ENCODE results near the gene BUD31.
A peak's percentile ranks its signal among the peaks of the same experiment; 100 is the strongest.
"Not testable (repeated sequence)": the region's sequence is repeated elsewhere in the genome, so short reads cannot be mapped to it uniquely, and the experiment has no call there.

Gene BUD31

GRCh38 chr7:99408379-99409191 lies at the start of gene BUD31, which contains the start of gene PDAP1:
TSS of gene BUD31 (plus strand) at chr7:99408969. CDS start at chr7:99411093, 2,124 bp downstream.
TSS of gene PDAP1 (minus strand) at chr7:99408597. CDS start at chr7:99408548, 49 bp downstream.
- DNase-seq (ENCODE audit: low read depth in 2 of 2, low spot score in 1 of 2), result peak; percentile 88 to 96

DNA sequence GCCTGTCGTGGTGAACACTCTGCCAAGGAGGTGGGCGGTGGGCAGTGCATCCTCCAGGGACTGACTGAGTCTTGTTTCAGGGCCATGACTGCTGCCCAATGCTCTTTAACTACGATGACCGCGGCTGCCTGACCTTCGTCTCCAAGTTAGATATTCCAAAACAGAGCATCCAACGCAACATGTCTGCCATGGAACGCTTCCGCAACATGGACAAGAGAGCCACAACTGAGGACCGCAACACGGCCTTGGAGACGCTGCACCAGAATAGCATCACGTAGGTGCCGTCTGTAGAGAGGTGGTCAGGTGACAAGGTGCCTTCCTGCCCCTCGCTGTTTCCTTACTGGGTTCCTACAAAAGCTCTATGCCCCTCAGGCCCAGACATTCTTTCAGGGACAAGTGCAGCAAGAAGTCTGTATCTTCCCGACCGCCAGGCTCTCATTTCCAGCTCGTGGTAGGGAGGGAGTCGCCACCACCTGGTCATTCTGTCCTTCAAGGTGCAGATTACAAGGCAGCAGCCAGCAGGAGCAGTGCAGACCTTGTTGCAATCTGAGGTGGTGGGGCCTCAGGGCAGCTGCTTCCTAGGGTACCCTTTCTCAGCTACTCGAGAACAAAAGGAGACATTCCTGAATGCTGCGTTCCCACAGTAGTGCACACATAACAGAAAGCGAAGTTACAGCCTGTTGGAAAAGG lies 49.2 kb upstream of the BUD31 start:
- DNase-seq (ENCODE audit: low read depth in 2 of 2, low spot score in 1 of 2), result no peak

- no peak for DNase-seq (ENCODE audit: low read depth in 2 of 2, low spot score in 1 of 2)
These were observed 46.0 kb upstream of the BUD31 start for GRCh38 chr7:99362801-99363200.

DNA sequence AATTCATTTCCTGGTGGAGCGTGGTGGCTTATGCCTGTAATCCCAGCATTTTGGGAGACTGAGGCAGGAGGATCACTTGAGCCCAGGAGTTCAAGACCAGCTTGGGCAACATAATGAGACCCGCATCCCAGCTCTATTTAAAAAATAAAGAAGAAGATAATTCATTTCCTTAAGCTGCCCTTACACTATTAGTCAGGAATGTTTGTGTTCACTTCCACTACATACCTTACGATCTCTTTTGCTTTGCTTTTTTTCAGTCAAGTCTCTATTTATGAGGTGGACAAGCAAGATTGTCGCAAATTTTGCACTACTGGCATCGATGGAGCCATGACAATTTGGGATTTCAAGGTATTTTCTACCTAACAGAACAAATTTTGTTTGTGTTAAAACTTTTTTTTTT lies 45.5 kb upstream of the BUD31 start:
- no peak for DNase-seq (ENCODE audit: low read depth in 2 of 2, low spot score in 1 of 2)

DNA sequence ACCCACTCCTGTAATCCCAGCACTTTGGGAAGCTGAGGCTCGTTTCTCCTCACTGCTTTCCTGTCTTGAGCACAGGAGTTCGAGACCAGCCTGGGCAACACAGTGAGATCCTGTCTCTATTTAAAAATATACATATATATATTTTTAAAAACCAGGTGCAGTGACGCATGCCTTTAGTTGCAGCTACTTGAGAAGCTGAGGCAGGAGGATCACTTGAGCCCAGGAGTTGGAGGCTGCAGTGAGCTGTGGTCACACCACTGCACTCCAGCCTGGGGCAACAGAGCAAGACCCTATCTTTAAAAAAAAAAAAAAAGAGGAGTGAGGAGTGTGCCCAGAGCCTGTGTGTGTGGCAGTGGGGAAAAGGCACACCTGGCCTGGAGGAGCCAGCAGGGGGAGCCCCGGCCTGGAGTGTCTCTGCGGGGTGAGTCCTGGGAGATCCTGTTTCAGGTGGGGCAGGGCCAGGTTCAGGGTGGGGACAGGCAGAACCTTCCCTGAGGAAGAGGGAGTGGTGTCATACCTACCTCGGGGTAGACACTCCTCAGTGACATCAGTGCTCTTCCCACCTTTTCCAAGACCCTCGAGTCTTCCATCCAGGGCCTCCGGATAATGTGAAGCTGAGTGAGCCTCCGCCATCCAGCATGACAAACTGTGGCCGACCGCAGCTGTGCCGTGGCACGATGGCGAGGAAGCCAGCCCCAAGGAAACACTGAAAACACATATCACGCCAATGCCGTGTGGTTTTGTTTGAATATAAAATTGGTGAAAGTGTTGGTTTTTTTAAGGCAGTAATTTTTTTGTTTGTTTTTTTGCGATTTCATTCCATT lies 43.2 kb upstream of the BUD31 start:
- no peak for DNase-seq (ENCODE audit: low read depth in 2 of 2, low spot score in 1 of 2)

- no peak for DNase-seq (ENCODE audit: low read depth in 2 of 2, low spot score in 1 of 2)
These were observed 42.1 kb upstream of the BUD31 start for GRCh38 chr7:99366646-99367045.

DNA sequence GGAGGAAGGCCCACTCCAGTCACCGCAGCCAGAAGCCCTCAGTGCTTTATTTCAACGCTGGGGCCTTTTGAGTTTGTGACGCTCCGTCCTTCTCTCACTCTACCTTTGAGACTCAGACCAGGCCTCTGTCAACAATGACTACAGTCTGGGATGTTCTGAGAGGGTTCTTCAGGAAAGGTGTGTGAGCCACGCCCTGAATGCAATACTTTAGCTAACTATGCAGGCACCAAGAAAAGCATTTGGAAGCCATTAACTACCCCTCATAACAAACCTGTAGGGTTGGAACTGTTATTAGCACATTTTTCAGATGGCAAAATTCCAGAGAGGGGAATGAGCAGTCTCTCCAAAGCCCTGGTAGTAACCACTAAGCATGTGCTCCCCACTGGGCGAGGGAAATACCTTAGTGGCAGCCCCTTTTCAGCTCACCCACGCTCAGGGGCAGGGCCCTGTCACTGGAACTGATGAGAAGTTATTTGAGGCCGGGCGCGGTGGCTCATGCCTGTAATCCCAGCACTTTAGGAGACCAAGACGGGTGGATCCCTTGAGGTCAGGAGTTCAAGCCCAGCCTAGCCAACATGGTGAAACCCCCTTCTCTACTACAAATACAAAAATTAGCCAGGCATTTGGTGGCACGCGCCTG lies 39.9 kb upstream of the BUD31 start:
- no peak for DNase-seq (ENCODE audit: low read depth in 2 of 2, low spot score in 1 of 2)

DNA sequence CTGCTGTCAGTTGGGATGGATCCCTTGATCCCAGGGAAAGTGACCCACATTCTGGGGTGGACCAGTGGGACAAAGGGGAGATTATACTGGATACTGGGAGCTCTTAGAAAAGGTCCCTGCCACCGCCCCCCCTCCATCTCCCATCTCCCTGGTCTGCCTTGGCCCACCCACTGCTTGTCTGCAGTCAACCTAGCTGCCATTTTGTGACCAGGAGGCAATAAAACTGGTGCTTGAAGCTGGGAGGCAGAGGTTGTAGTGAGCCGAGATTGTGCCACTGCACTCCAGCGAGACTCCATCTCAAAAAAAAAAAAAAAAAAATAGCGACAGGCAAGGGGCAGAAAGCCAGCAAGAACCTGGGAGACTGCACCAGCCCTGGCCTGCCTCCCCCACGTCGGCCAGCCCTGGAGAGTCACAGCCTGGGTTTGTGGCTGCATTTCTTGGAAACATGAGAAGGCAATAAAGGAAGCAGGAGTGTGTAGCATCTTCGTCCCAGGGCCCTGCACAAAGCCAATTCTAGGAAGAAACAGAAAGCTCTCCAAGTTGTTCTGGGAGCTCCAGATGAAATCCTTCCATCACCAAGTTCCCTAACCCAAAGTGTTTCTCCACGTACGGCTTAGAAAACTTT lies 38.9 kb upstream of the BUD31 start:
- no peak for DNase-seq (ENCODE audit: low read depth in 2 of 2, low spot score in 1 of 2)

GRCh38 chr7:99371376-99371920 lies 37.3 kb upstream of the BUD31 start:
- no peak for DNase-seq (ENCODE audit: low read depth in 2 of 2, low spot score in 1 of 2)

DNA sequence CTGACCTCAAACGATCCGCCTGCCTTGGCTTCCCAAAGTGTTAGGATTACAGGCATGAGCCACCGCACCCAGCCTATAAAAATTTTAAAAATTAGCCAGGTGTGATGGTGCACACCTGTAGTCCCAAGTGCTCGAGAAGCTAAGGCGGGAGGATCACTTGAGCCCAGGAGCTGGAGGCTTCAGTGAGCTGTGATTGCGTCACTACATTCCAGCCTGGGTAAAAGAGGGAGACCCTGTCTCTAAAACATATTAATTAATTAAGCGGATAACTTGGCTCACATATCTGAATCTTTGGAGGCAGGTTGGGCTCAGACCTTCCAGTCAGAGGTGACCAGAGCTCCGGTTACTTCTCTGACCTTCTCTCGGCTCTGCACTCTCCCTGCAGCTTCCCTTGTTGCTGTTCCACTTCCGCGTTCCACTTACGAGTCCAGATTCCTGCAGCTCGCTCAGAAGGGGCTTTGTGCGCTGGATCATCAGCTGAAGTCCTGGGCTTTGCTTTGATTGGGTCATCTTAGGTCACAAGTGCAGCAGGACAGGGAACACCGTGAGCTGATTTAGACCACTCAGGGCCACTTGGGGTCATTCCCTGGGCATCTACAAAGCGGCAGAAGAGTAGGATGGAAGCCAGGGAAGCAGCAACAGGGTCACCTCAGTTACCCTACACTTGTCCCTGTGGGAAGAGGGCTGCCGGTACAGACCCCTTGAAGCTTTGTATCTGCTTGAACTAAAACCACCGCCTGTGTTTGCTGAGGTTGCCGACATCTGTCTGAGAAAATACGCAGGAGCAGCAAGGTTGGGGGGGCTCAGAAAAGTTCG lies 36.3 kb upstream of the BUD31 start:
- DNase-seq (ENCODE audit: low read depth in 2 of 2, low spot score in 1 of 2), result no peak

DNA sequence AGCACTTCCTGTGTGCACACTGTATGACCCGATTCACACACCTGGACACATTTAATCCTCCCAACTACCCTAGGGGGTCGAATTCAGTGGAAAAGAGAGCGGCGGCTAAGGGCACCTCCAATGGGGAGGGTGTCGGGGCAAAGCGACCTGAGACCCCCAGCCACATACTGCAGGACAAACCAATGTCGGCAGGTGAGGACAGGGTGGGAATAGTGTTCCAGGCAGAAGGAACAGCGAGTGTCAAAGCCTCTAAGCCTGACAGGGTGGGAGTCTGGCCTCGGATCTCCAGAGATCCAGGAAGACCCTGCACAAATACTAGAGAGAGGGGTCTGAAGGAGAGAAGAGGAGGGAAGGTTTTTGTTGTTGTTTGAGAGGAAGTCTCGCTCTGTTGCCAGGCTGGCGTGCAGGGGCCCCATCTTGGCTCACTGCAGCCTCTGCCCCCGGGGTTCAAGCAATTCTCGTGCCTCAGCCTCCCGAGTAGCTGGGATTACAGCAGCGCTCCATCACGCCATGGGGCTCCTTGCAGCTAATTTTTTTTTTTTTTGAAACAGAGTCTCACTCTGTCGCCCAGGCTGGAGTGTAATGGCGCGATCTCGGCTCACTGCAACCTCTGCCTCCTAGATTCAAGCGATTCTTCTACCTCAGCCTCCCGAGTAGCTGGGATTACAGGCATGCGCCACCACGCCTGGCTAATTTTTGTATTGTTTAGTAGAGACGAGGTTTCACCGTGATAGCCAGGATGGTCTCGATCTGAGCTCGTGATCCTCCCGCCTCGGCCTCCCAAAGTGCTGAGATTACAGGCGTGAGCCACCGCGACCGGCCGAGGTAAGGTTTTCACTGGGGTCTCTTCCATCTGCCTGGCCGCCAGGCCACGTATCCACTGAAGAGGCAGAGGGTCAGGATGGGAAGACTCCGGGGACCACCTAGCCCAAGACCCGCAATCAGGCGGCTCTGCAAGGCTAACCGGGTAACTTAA lies 35.4 kb upstream of the BUD31 start:
- no peak for DNase-seq (ENCODE audit: low read depth in 2 of 2, low spot score in 1 of 2)

GRCh38 chr7:99374111-99375064 lies 34.4 kb upstream of the BUD31 start, which contains the start of gene ARPC1B:
TSS of gene ARPC1B (plus strand) at chr7:99374730. CDS start at chr7:99385715, 10,985 bp downstream.
- DNase-seq (ENCODE audit: low read depth in 2 of 2, low spot score in 1 of 2), result peak; percentile 52 to 78

DNA sequence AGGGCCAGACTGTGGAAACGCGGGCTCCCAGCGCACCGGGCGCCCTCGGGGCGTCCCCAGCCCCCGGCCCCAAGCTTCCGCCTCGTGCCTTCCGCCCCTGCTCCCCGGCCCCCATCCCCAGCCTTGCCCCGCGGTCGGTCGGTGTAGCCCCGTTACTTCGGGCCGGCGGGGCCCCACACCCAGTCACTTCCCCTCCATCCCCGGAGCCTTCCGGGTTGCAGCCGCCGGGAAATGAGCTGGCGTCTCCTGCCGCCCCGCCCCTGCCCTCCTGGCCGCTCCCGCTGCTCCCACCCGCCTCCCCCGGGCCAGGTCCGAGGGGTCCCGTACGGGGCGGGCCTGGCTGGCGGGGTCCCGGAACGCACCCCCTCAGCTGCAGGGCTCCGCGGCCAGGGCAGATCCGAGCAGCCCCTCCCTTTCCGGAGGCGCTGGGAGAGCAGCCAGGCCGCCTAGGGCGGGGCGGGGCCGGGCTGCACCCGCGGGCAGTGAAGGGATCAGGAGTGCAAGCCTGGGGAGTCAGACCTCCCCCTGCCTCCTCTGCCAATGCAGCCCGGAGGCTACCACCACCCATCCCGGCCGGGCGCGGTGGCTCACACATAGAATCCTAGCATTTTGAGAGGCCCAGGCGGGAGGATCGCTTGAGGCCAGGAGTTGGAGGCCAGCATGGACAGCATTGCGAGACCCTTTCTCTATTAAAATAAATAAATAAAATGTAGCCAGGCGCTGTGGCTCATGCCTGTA lies 33.5 kb upstream of the BUD31 start:
- DNase-seq (ENCODE audit: low read depth in 2 of 2, low spot score in 1 of 2), result peak in 1 of 2 donors; percentile 35

DNA sequence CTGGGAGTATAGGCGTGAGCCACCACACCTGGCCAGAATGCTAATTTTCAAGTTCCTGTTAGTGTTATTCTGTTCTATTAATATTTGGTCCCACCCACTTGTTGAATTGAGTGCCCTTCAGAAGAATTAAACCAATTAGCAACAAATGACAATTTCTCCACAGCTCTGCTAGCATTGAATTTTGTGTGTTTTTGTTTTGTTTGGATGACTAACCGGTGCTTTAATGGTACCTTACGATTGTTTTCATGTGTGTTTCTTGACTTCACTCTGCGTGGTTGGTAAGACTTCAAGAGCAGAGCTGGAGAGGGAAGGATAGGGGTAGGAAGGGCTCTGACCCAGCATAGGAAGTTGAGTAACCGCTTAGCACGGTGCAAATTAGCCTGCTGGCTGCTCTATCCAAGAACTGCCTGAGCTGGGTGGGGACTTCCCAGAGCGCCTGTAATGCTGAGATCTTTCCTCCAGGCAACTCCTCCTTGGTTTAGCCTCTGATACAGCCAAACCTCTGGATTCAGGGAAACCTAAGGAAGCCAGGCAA lies 29.7 kb upstream of the BUD31 start:
- peak in 1 of 2 donors; percentile 18 for DNase-seq (ENCODE audit: low read depth in 2 of 2, low spot score in 1 of 2)

- not testable (repeated sequence) for DNase-seq (ENCODE audit: low read depth in 2 of 2, low spot score in 1 of 2)
These were observed 29.1 kb upstream of the BUD31 start for GRCh38 chr7:99379693-99380031.

All from stimulated activated CD8-positive, alpha-beta memory T cell treated with anti-CD3 and anti-CD28 coated beads, Interleukin-4, amount 100 ng/mL, for 4 hours (primary cell).